ENCODE data around the gene CBLC.

GRCh38 chr19:44741841-44742329 lies 35.8 kb upstream of the CBLC start:
- no peak for TF ChIP-seq YY1 (IDR thresholded peaks at IDR 0.05; ENCODE audit: insufficient read depth, insufficient read length)
- TF ChIP-seq SUZ12 (IDR thresholded peaks at IDR 0.05; ENCODE audit: extremely low read depth, insufficient read depth, insufficient read length), result no peak
- TF ChIP-seq ZNF274 (IDR thresholded peaks at IDR 0.05; ENCODE audit: low read depth, low read length), result no peak

Data from NT2/D1 (cell line).